MM.1S (cell line): ENCODE results near the gene CENPH.

Source experiments
- DNase-seq: peaks from one replicate; pipeline ENCODE4 v3.0.0-alpha.2; 2015
- H2AFZ ChIP-seq: fragments of 300-600 bp; sonication (generic); 2 replicates; pipeline ENCODE4 v1.6.0; 2016; ENCODE audit warnings: antibody characterized with exemption, low read length
- H3F3A ChIP-seq: fragments of 300-600 bp; sonication (generic); 2 replicates; pipeline ENCODE4 v1.6.1; 2016; ENCODE audit warnings: mild to moderate bottlenecking, antibody characterized with exemption, low read length, moderate library complexity, mixed read lengths; ENCODE audit not compliant: insufficient read depth
- H3K27ac ChIP-seq: fragments of 300-600 bp; sonication (generic); 2 replicates; pipeline ENCODE4 v1.5.1; 2016; ENCODE audit warnings: mild to moderate bottlenecking, low read length
- H3K27me3 ChIP-seq: fragments of 300-600 bp; sonication (generic); replicated peaks from 2 replicates; pipeline ENCODE4 v1.6.0; 2016; ENCODE audit warnings: low read length; ENCODE audit not compliant: insufficient read depth
- H3K36me3 ChIP-seq: fragments of 300-600 bp; sonication (generic); replicated peaks from 2 replicates; pipeline ENCODE4 v1.6.1; 2016; ENCODE audit warnings: mild to moderate bottlenecking, low read length, mixed read lengths; ENCODE audit not compliant: insufficient read depth
- H3K4me1 ChIP-seq: fragments of 300-600 bp; sonication (generic); 2 replicates; pipeline ENCODE4 v1.6.1; 2016; ENCODE audit warnings: low read length, mixed read lengths
- H3K4me2 ChIP-seq: fragments of 300-600 bp; sonication (generic); 2 replicates; pipeline ENCODE4 v1.6.0; 2016; ENCODE audit warnings: low read depth, low read length
- H3K4me3 ChIP-seq: fragments of 300-600 bp; sonication (generic); 2 replicates; pipeline ENCODE4 v1.5.1; 2016; ENCODE audit warnings: low read length, mixed read lengths
- H3K79me2 ChIP-seq: fragments of 300-600 bp; sonication (generic); 2 replicates; pipeline ENCODE4 v1.6.1; 2016; ENCODE audit warnings: mixed run types, low read length, mixed read lengths
- H3K9ac ChIP-seq: fragments of 300-600 bp; sonication (generic); 2 replicates; pipeline ENCODE4 v1.6.1; 2016; ENCODE audit warnings: low read length, mixed read lengths
- H3K9me2 ChIP-seq: fragments of 300-600 bp; sonication (generic); replicated peaks from 2 replicates; pipeline ENCODE4 v1.6.1; 2016; ENCODE audit warnings: mild to moderate bottlenecking, low read length, mixed read lengths; ENCODE audit not compliant: insufficient read depth
- H3K9me3 ChIP-seq: fragments of 300-600 bp; sonication (generic); replicated peaks from 2 replicates; pipeline ENCODE4 v1.6.1; 2016; ENCODE audit warnings: mild to moderate bottlenecking, low read length, mixed read lengths; ENCODE audit not compliant: insufficient read depth
- H4K20me1 ChIP-seq: fragments of 300-600 bp; sonication (generic); 2 replicates; pipeline ENCODE4 v1.6.1; 2016; ENCODE audit warnings: mild to moderate bottlenecking, low read length, moderate library complexity, mixed read lengths; ENCODE audit not compliant: insufficient read depth
- CTCF ChIP-seq: fragments of 300-600 bp; sonication (generic); IDR thresholded peaks from 2 replicates; pipeline ENCODE4 v1.5.1; 2016; ENCODE audit warnings: antibody characterized with exemption, low read length, mixed read lengths
- EZH2 ChIP-seq: fragments of 300-600 bp; sonication (generic); optimal IDR thresholded peaks from 2 replicates; pipeline ENCODE3; 2017; ENCODE audit warnings: low read depth, mild to moderate bottlenecking, antibody characterized with exemption, low read length, mixed read lengths
- EZH2phosphoT487 ChIP-seq: fragments of 300-600 bp; sonication (generic); IDR thresholded peaks from 2 replicates; pipeline ENCODE4 v1.6.1; 2018; ENCODE audit warnings: antibody characterized with exemption, low read length

Gene CENPH

GRCh38 chr5:69211200-69211599, 21.8 kb downstream of the CENPH start:
- Histone ChIP-seq H3K36me3 (no peaks in the 10 kb centered on the region), H3K27ac (peak overlapping the region; percentile 76; the same call in 1 of the 2 replicates), H3K79me2 (no peaks in the 10 kb centered on the region), H4K20me1 (no peaks in the 10 kb centered on the region), H3F3A (peaks cover 12% of the 10 kb centered on the region), H3K9me3 (no peaks in the 10 kb centered on the region), H3K9me2 (no peaks in the 10 kb centered on the region), H3K4me3 (peak overlapping the region; percentile 35), H3K4me1 (peaks cover 7% of the 10 kb centered on the region; the same call in 1 of the 2 replicates), H3K27me3 (no peaks in the 10 kb centered on the region), H2AFZ (peak overlapping the region; percentile 69; the same call in 1 of the 2 replicates), H3K4me2 (peak overlapping the region; percentile 73; the same call in 1 of the 2 replicates), H3K9ac (peak overlapping the region; percentile 61; the same call in 1 of the 2 replicates)
- TF ChIP-seq EZH2: no peak
- TF ChIP-seq CTCF: no peak
- TF ChIP-seq EZH2phosphoT487: no peak
- no peak for DNase-seq

DNA sequence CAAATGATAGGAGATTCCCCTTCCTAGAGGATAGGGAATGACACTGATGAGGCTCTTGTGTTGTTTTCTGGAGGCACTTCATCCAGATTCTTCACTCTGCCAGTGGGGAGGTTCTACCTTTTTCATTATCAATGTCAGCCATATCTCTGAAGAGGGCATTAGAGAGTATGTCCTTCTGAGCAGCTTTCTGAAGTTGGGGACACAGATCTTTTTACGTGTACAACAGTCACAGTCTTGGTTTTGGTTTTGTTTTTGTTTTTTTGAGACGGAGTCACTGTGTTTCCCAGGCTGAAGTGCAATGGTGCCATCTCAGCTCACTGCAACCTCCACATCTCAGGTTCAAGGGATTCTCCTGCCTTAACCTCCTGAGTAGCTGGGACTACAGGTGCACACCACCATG, 22.6 kb downstream of the CENPH start:
- peak overlapping the region; percentile 35 for H3K4me3 ChIP-seq
- no peaks in the 10 kb centered on the region for H4K20me1 ChIP-seq
- peak overlapping the region; percentile 73 for H3K4me2 ChIP-seq
- no peaks in the 10 kb centered on the region for H3K79me2 ChIP-seq
- H3K9me2 ChIP-seq: no peaks in the 10 kb centered on the region
- no peaks in the 10 kb centered on the region for H3K27me3 ChIP-seq
- peak overlapping the region; percentile 69 for H2AFZ ChIP-seq
- H3K36me3 ChIP-seq: no peaks in the 10 kb centered on the region
- peaks cover 7% of the 10 kb centered on the region; the same call in 1 of the 2 replicates for H3K4me1 ChIP-seq
- TF ChIP-seq EZH2 (no peak), EZH2phosphoT487 (no peak), CTCF (peak; percentile 17)
- peak; percentile 82 for DNase-seq
- H3F3A ChIP-seq: peaks cover 14% of the 10 kb centered on the region
- no peaks in the 10 kb centered on the region for H3K9me3 ChIP-seq
- H3K9ac ChIP-seq: peak overlapping the region; percentile 61; the same call in 1 of the 2 replicates
- peak overlapping the region; percentile 76 for H3K27ac ChIP-seq

- no peak for TF ChIP-seq EZH2
- TF ChIP-seq EZH2phosphoT487: no peak
- TF ChIP-seq CTCF: no peak
- Histone ChIP-seq H3K27ac (no peak overlapping the region), H4K20me1 (no peaks in the 10 kb centered on the region), H3K27me3 (no peaks in the 10 kb centered on the region), H3K9me3 (no peaks in the 10 kb centered on the region), H3K4me1 (peaks cover 7% of the 10 kb centered on the region; the same call in 1 of the 2 replicates), H3F3A (peaks cover 18% of the 10 kb centered on the region), H3K79me2 (peaks cover 6% of the 10 kb centered on the region), H3K4me2 (no peak overlapping the region), H3K36me3 (no peaks in the 10 kb centered on the region), H3K9me2 (no peaks in the 10 kb centered on the region), H3K9ac (no peak overlapping the region), H3K4me3 (no peak overlapping the region), H2AFZ (no peak overlapping the region)
- DNase-seq: no peak
Measured at GRCh38 chr5:69213513-69214215, 24.3 kb downstream of the CENPH start.
